Dendritic cell treated with granulocyte-macrophage colony-stimulating factor and Interleukin-4, amounts not matched to agents 40 ng/mL and 50 ng/mL, for 4 days (primary cell): ENCODE measurements around the gene KIF3A.

ENCODE experiments used
- H3K27ac Mint-ChIP-seq: one replicate; pipeline ENCODE4 v1.8.0; 2022; ENCODE audit warnings: mild to moderate bottlenecking, mixed read lengths
- H3K27me3 Mint-ChIP-seq: one replicate; pipeline ENCODE4 v1.8.0; 2022; ENCODE audit warnings: mild to moderate bottlenecking, mixed read lengths
- H3K36me3 Mint-ChIP-seq: one replicate; pipeline ENCODE4 v1.8.0; 2022; ENCODE audit warnings: low read depth, mixed read lengths
- H3K4me1 Mint-ChIP-seq: one replicate; pipeline ENCODE4 v1.8.0; 2022; ENCODE audit warnings: low read depth, mixed read lengths
- H3K4me3 Mint-ChIP-seq: one replicate; pipeline ENCODE4 v1.8.0; 2022; ENCODE audit warnings: mild to moderate bottlenecking, moderate library complexity, mixed read lengths
- H3K9me3 Mint-ChIP-seq: one replicate; pipeline ENCODE4 v1.8.0; 2022; ENCODE audit warnings: mixed read lengths
- intact Hi-C: fragments of 100-400 bp; cut with micrococcal nuclease; formaldehyde crosslinking; loops from one replicate; pipeline ENCODE4 v1.15.0; 2022

The KIF3A gene

GRCh38 chr5:132677682-132678400 lies 59.5 kb downstream of the KIF3A start:
- Mint-ChIP-seq H3K27me3 (no peaks in the 10 kb centered on the region), H3K4me1 (no peaks in the 10 kb centered on the region)
- intact Hi-C loops = no loop called here

GRCh38 chr5:132677191-132677590 lies 60.2 kb downstream of the KIF3A start:
- intact Hi-C loops = no loop called here
- H3K4me3 Mint-ChIP-seq = no peak overlapping the region
- H3K4me1 Mint-ChIP-seq = no peaks in the 10 kb centered on the region
- H3K27ac Mint-ChIP-seq = no peak overlapping the region
- H3K36me3 Mint-ChIP-seq = no peaks in the 10 kb centered on the region
- H3K9me3 Mint-ChIP-seq = no peaks in the 10 kb centered on the region
- H3K27me3 Mint-ChIP-seq = no peaks in the 10 kb centered on the region

More at GRCh38 chr5:132677682-132678400, 59.5 kb downstream of the KIF3A start:
- no peak overlapping the region for H3K27ac Mint-ChIP-seq
- no peaks in the 10 kb centered on the region for H3K9me3 Mint-ChIP-seq
- no peak overlapping the region for H3K4me3 Mint-ChIP-seq
- H3K36me3 Mint-ChIP-seq = no peaks in the 10 kb centered on the region

- Mint-ChIP-seq H3K36me3 (no peaks in the 10 kb centered on the region), H3K27me3 (no peaks in the 10 kb centered on the region), H3K27ac (no peak overlapping the region), H3K4me1 (no peaks in the 10 kb centered on the region), H3K4me3 (no peak overlapping the region), H3K9me3 (no peaks in the 10 kb centered on the region)
- intact Hi-C loops = no loop called here
Measured at GRCh38 chr5:132675936-132676689, 61.2 kb downstream of the KIF3A start.

GRCh38 chr5:132674671-132675506 lies 62.5 kb downstream of the KIF3A start:
- H3K36me3 Mint-ChIP-seq = no peaks in the 10 kb centered on the region
- no peaks in the 10 kb centered on the region for H3K9me3 Mint-ChIP-seq
- intact Hi-C loops = no loop called here
- H3K4me1 Mint-ChIP-seq = no peaks in the 10 kb centered on the region
- H3K27me3 Mint-ChIP-seq = no peaks in the 10 kb centered on the region
- no peak overlapping the region for H3K27ac Mint-ChIP-seq
- no peak overlapping the region for H3K4me3 Mint-ChIP-seq

GRCh38 chr5:132673939-132674630 lies 63.3 kb downstream of the KIF3A start, which contains the start of gene IL4:
IL4 (plus strand) TSS chr5:132673989; CDS start chr5:132674051, 62 bp downstream.
- H3K4me1 Mint-ChIP-seq = no peaks in the 10 kb centered on the region
- no peak within 1 kb of the TSS for H3K27ac Mint-ChIP-seq
- intact Hi-C loops = no loop called here
- H3K36me3 Mint-ChIP-seq = no peaks in the 10 kb centered on the region
- H3K9me3 Mint-ChIP-seq = no peaks in the 10 kb centered on the region
- no peaks in the 10 kb centered on the region for H3K27me3 Mint-ChIP-seq
- no peak within 1 kb of the TSS for H3K4me3 Mint-ChIP-seq

GRCh38 chr5:132673488-132673887 lies 63.9 kb downstream of the KIF3A start:
- Mint-ChIP-seq H3K4me1 (no peaks in the 10 kb centered on the region), H3K36me3 (no peaks in the 10 kb centered on the region), H3K27me3 (no peaks in the 10 kb centered on the region), H3K4me3 (no peak overlapping the region), H3K27ac (no peak overlapping the region), H3K9me3 (no peaks in the 10 kb centered on the region)
- intact Hi-C loops = no loop called here

GRCh38 chr5:132671000-132671399 lies 66.3 kb downstream of the KIF3A start:
- H3K9me3 Mint-ChIP-seq = no peaks in the 10 kb centered on the region

GRCh38 chr5:132669966-132670882 lies 67.1 kb downstream of the KIF3A start:
- no peaks in the 10 kb centered on the region for H3K9me3 Mint-ChIP-seq
- intact Hi-C loops = no loop called here
- no peaks in the 10 kb centered on the region for H3K27me3 Mint-ChIP-seq
- no peak overlapping the region for H3K4me3 Mint-ChIP-seq
- no peak overlapping the region for H3K27ac Mint-ChIP-seq
- no peaks in the 10 kb centered on the region for H3K36me3 Mint-ChIP-seq
- H3K4me1 Mint-ChIP-seq = no peaks in the 10 kb centered on the region

More at GRCh38 chr5:132671000-132671399, 66.3 kb downstream of the KIF3A start:
- H3K36me3 Mint-ChIP-seq = no peaks in the 10 kb centered on the region
- no peaks in the 10 kb centered on the region for H3K4me1 Mint-ChIP-seq
- no peak overlapping the region for H3K27ac Mint-ChIP-seq
- intact Hi-C loops = no loop called here
- H3K27me3 Mint-ChIP-seq = no peaks in the 10 kb centered on the region
- H3K4me3 Mint-ChIP-seq = no peak overlapping the region

GRCh38 chr5:132669455-132669820 lies 67.9 kb downstream of the KIF3A start:
- Mint-ChIP-seq H3K27ac (no peak overlapping the region), H3K9me3 (no peaks in the 10 kb centered on the region)
- intact Hi-C loops = no loop called here

GRCh38 chr5:132668706-132669454 lies 68.5 kb downstream of the KIF3A start:
- Mint-ChIP-seq H3K27ac (no peak overlapping the region), H3K9me3 (no peaks in the 10 kb centered on the region), H3K36me3 (no peaks in the 10 kb centered on the region), H3K4me1 (no peaks in the 10 kb centered on the region), H3K27me3 (no peaks in the 10 kb centered on the region), H3K4me3 (no peak overlapping the region)
- intact Hi-C loops = no loop called here

More at GRCh38 chr5:132669455-132669820, 67.9 kb downstream of the KIF3A start:
- no peaks in the 10 kb centered on the region for H3K4me1 Mint-ChIP-seq
- no peaks in the 10 kb centered on the region for H3K36me3 Mint-ChIP-seq
- H3K4me3 Mint-ChIP-seq = no peak overlapping the region
- H3K27me3 Mint-ChIP-seq = no peaks in the 10 kb centered on the region

GRCh38 chr5:132667761-132668705 lies 69.3 kb downstream of the KIF3A start:
- no peak overlapping the region for H3K27ac Mint-ChIP-seq
- H3K9me3 Mint-ChIP-seq = no peaks in the 10 kb centered on the region
- no peaks in the 10 kb centered on the region for H3K4me1 Mint-ChIP-seq
- intact Hi-C loops = no loop called here
- no peaks in the 10 kb centered on the region for H3K36me3 Mint-ChIP-seq
- H3K4me3 Mint-ChIP-seq = no peak overlapping the region
- H3K27me3 Mint-ChIP-seq = no peaks in the 10 kb centered on the region
